ENCODE results near the gene ZNF496.

- TF ChIP-seq CTCF (tag by site-specific recombination; IDR thresholded peaks at IDR 0.05) (no peak), ZNF639 (tag by site-specific recombination; IDR thresholded peaks at IDR 0.05) (no peak), SP2 (tag by site-specific recombination; IDR thresholded peaks at IDR 0.05) (no peak), ZBTB7A (tag by site-specific recombination; IDR thresholded peaks at IDR 0.05; ENCODE audit: low read depth) (no peak), ZNF585B (tag by site-specific recombination; IDR thresholded peaks at IDR 0.05) (no peak), MZF1 (tag by site-specific recombination; IDR thresholded peaks at IDR 0.05; ENCODE audit: borderline replicate concordance) (no peak), ZNF366 (tag by site-specific recombination; conservative IDR thresholded peaks at IDR 0.05) (no peak), ZFP37 (tag by site-specific recombination; IDR thresholded peaks at IDR 0.05) (no peak)
Measured at GRCh38 chr1:247326411-247327130, 5.1 kb downstream of the ZNF496 start.
